MCF 10A (cell line): ENCODE results near the gene ZNF236. TPM values are rescaled to one million over a fixed set of nuclear protein-coding genes. Genes with fewer than 3 reads are reported as not detected.

Source experiments
- BruUV-seq: library from RNA; stranded (reverse); fragments of 400-500 nt; replicated peaks from 2 replicates; lab custom pipeline; 2021; lab: Mats Ljungman, UMichigan
- CTCF ChIA-PET: fragments of 300-600 bp; sonication (Branson Sonifier 250); formaldehyde crosslinking; extraction: SDS; loops from one replicate; lab custom pipeline; 2021; ENCODE audit warnings: antibody characterized with exemption, inconsistent platforms; lab: Yijun Ruan, JAX
- POLR2A ChIA-PET: fragments of 300-600, 350-650 bp; sonication (Branson Sonifier 250); formaldehyde crosslinking; extraction: SDS; loops from one replicate; lab custom pipeline; 2020; ENCODE audit warnings: antibody characterized with exemption, inconsistent platforms; lab: Yijun Ruan, JAX
- DNase-seq: peaks from one replicate; pipeline ENCODE4 v3.0.0-alpha.2; 2018; ENCODE audit not compliant: unreplicated experiment
- H3K27ac Mint-ChIP-seq: one replicate; pipeline ENCODE4 v1.8.0; 2022; ENCODE audit warnings: mild to moderate bottlenecking, low read depth, mixed read lengths; ENCODE audit not compliant: unreplicated experiment
- H3K27me3 Mint-ChIP-seq: one replicate; pipeline ENCODE4 v1.8.0; 2022; ENCODE audit warnings: mixed read lengths; ENCODE audit not compliant: insufficient read depth, unreplicated experiment
- H3K36me3 Mint-ChIP-seq: one replicate; pipeline ENCODE4 v1.8.0; 2022; ENCODE audit warnings: mild to moderate bottlenecking, moderate library complexity, mixed read lengths; ENCODE audit not compliant: insufficient read depth, unreplicated experiment
- H3K4me1 Mint-ChIP-seq: one replicate; pipeline ENCODE4 v1.8.0; 2022; ENCODE audit warnings: mixed read lengths; ENCODE audit not compliant: insufficient read depth, unreplicated experiment
- H3K4me3 Mint-ChIP-seq: one replicate; pipeline ENCODE4 v1.8.0; 2022; ENCODE audit warnings: mild to moderate bottlenecking, moderate library complexity, mixed read lengths; ENCODE audit not compliant: unreplicated experiment
- H3K9me3 Mint-ChIP-seq: one replicate; pipeline ENCODE4 v1.8.0; 2022; ENCODE audit warnings: mixed read lengths; ENCODE audit not compliant: unreplicated experiment
- CTCF ChIP-seq: fragments of 200-600 bp; IDR thresholded peaks from one replicate; pipeline ENCODE4 v1.8.0; 2022; ENCODE audit warnings: antibody characterized with exemption, mild to moderate bottlenecking; ENCODE audit not compliant: unreplicated experiment
- intact Hi-C: fragments of 100-400 bp; cut with micrococcal nuclease; formaldehyde crosslinking; loops from 2 replicates; pipeline ENCODE4 v1.14.1; 2022
- total RNA-seq: library from RNA; stranded (reverse); gene quantifications from 2 replicates; pipeline ENCODE4 v1.2.3, GENCODE V29; 2022

The ZNF236 gene
- total RNA-seq, 1 experiment from 2014 or later = 15.3 TPM

- intact Hi-C loops = loop anchor here (10.0 kb wide), 1 partner anchor 465 kb away; no protein-coding TSS in a partner anchor
- TF ChIP-seq CTCF = no peak
- no peaks in the 10 kb centered on the region for H3K27me3 Mint-ChIP-seq
- H3K4me1 Mint-ChIP-seq = no peaks in the 10 kb centered on the region
- no peaks in the 10 kb centered on the region for H3K9me3 Mint-ChIP-seq
- ChIA-PET CTCF (interaction anchor here (0.9 to 1.4 kb wide), 3 partner anchors 9 to 202 kb away, joined by 5 to 12 read pairs (median 5); no protein-coding TSS in a partner anchor), POLR2A (no interaction called here)
- no peak overlapping the region for H3K27ac Mint-ChIP-seq
- BruUV-seq = no TSS peak
- peaks cover 6% of the 10 kb centered on the region for H3K36me3 Mint-ChIP-seq
- no peak for DNase-seq
- H3K4me3 Mint-ChIP-seq = no peak overlapping the region
Measured at GRCh38 chr18:77009675-77010074, 187.3 kb downstream of the ZNF236 start.

- CTCF ChIA-PET = interaction anchor here (0.6 to 4.1 kb wide), 3 partner anchors 9 to 1456 kb away, joined by 3 to 36 read pairs (median 3); no protein-coding TSS in a partner anchor
- TF ChIP-seq CTCF = no peak
- Mint-ChIP-seq H3K9me3 (no peaks in the 10 kb centered on the region), H3K4me3 (no peak overlapping the region), H3K27ac (no peak overlapping the region), H3K4me1 (no peaks in the 10 kb centered on the region), H3K27me3 (no peaks in the 10 kb centered on the region), H3K36me3 (peaks cover 12% of the 10 kb centered on the region)
- no peak for DNase-seq
- POLR2A ChIA-PET = interaction anchor here (0.6 to 1.4 kb wide), 3 partner anchors 9 to 116 kb away, joined by 3 read pairs; no protein-coding TSS in a partner anchor
- no TSS peak for BruUV-seq
- intact Hi-C loops = no loop called here
Measured at GRCh38 chr18:77012120-77012519, 189.8 kb downstream of the ZNF236 start.

GRCh38 chr18:77012806-77013541 lies 190.6 kb downstream of the ZNF236 start:
- Mint-ChIP-seq H3K4me1 (no peaks in the 10 kb centered on the region), H3K27me3 (no peaks in the 10 kb centered on the region), H3K4me3 (no peak overlapping the region), H3K36me3 (peaks cover 12% of the 10 kb centered on the region), H3K27ac (no peak overlapping the region), H3K9me3 (peaks cover 1% of the 10 kb centered on the region)
- CTCF ChIA-PET = interaction anchor here (0.6 to 4.1 kb wide), 4 partner anchors 8 to 500 kb away, joined by 3 to 36 read pairs (median 3); no protein-coding TSS in a partner anchor
- no peak for TF ChIP-seq CTCF
- intact Hi-C loops = no loop called here
- BruUV-seq = no TSS peak
- DNase-seq = peak; percentile 21
- POLR2A ChIA-PET = interaction anchor here (0.6 to 1.4 kb wide), 3 partner anchors 10 to 115 kb away, joined by 3 read pairs; no protein-coding TSS in a partner anchor

- BruUV-seq = no TSS peak
- intact Hi-C loops = no loop called here
- Mint-ChIP-seq H3K9me3 (peaks cover 11% of the 10 kb centered on the region), H3K36me3 (peaks cover 18% of the 10 kb centered on the region), H3K27ac (no peak overlapping the region), H3K4me1 (no peaks in the 10 kb centered on the region), H3K27me3 (no peaks in the 10 kb centered on the region), H3K4me3 (no peak overlapping the region)
- POLR2A ChIA-PET = no interaction called here
- CTCF ChIA-PET = interaction anchor here (0.6 to 4.1 kb wide), 2 partner anchors 14 to 499 kb away, joined by 3 to 36 read pairs; no protein-coding TSS in a partner anchor
- no peak for DNase-seq
- no peak for TF ChIP-seq CTCF
Measured at GRCh38 chr18:77013811-77014521, 191.6 kb downstream of the ZNF236 start.
